Esophagus muscularis mucosa (tissue), 4 donors: ENCODE results near the gene ABCC6. TPM values are rescaled to one million over a fixed set of nuclear protein-coding genes. Genes with fewer than 3 reads are reported as not detected.

Experiments used
- DNase-seq: peaks from one replicate; pipeline ENCODE4 v3.0.0-alpha.2; 2017; ENCODE audit errors: extremely low spot score
- H3K27ac ChIP-seq, 4 donors: fragments of 200-600 bp; sonication (generic); replicated peaks in 1 of 4; 1 replicate in 3 of 4; 2 replicates in 1 of 4; pipeline ENCODE4 v1.5.1; 2016 to 2019; ENCODE audit warnings: mild to moderate bottlenecking in 1 of 4
- H3K27me3 ChIP-seq, 4 donors: fragments of 200-600 bp; sonication (generic); one replicate each; pipeline versions ENCODE4 v1.5.1 to v1.6.0; 2016 to 2019
- H3K36me3 ChIP-seq, 4 donors: fragments of 200-600 bp; sonication (generic); one replicate each; pipeline ENCODE4 v1.5.1; 2016 to 2019
- H3K4me1 ChIP-seq, 4 donors: fragments of 200-600 bp; sonication (generic); one replicate each; pipeline ENCODE4 v1.5.1; 2016 to 2019
- H3K4me3 ChIP-seq, 4 donors: fragments of 200-600 bp; sonication (generic); 1 replicate in 2 of 4; 2 replicates in 2 of 4; pipeline ENCODE4 v1.5.1; 2016 to 2019; ENCODE audit warnings: mild to moderate bottlenecking in 4 of 4, moderate library complexity in 1 of 4
- H3K9me3 ChIP-seq, 4 donors: fragments of 200-600 bp; sonication (generic); 1 replicate in 3 of 4; 2 replicates in 1 of 4; pipeline ENCODE4 v1.5.1; 2016 to 2019
- EP300 ChIP-seq: sonication (generic); formaldehyde crosslinking; IDR thresholded peaks from one replicate; pipeline ENCODE4 v1.6.1; 2017; ENCODE audit warnings: antibody characterized with exemption
- POLR2A ChIP-seq: fragments of 450-650 bp; IDR thresholded peaks from one replicate; pipeline ENCODE4 v1.6.1; 2017; ENCODE audit warnings: antibody characterized with exemption, moderate library complexity, mild to moderate bottlenecking, low read depth
- POLR2AphosphoS5 ChIP-seq, 2 donors: sonication (generic); formaldehyde crosslinking; IDR thresholded peaks; one replicate each; pipeline ENCODE4 v1.6.1; 2017; ENCODE audit warnings: antibody characterized with exemption in 2 of 2
- WGBS: methylation state at CpG from one replicate; pipeline ENCODE4 v1.1.5; 2018; 5-methylcytosine and 5-hydroxymethylcytosine counted together
- intact Hi-C: fragments of 100-400 bp; cut with DNase I; formaldehyde crosslinking; loops from one replicate; pipeline ENCODE4 v1.15.1; 2023
- total RNA-seq, 4 donors: library from RNA; depleted of rRNA; stranded (reverse); fragments of >200 nt; gene quantifications; one replicate each; pipeline versions ENCODE4 v1.1.0 to v1.2.1, GENCODE V29; 2016
- TF ChIP-seq, protein P1 (sequence below), 3 experiments: fragments of 200-600 bp in 2 of 3; fragments of 450-650 bp in 1 of 3; sonication (generic) in 2 of 3; IDR thresholded peaks; one replicate each; pipeline ENCODE4 v1.5.1; 2017 to 2019; ENCODE audit warnings: antibody characterized with exemption in 3 of 3, mild to moderate bottlenecking in 2 of 3, moderate library complexity in 1 of 3

Gene ABCC6
- total RNA-seq, 4 donors from 2014 or later, result 0.17 to 0.83 (median 0.36) TPM

DNA sequence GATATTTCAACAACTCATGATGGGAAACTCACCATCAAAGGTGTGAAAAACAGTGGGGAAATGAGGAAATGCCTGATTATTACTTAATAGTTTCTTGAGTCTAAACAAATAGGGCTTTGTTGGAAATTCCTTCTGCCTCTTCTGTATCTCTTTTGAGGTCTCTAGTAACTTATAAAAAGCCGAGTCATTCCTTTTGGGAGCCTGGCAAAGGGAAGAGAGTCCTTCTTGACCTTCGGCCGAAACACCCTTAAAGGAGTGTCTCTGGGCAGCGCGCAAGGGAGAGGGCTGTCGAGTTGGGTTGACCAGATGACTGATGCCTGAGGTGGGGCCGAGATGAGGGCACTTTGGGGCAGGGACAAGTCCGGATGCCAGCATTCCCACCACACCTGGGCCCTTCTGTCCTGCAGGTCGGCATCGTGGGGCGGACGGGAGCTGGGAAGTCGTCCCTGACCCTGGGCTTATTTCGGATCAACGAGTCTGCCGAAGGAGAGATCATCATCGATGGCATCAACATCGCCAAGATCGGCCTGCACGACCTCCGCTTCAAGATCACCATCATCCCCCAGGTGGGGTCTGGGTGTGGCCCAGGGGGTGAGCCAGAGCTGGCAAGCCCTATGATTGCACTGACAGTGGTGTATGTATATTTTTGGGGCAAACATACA lies 89.2 kb downstream of the ABCC6 start:
- no peaks in the 10 kb centered on the region for H3K9me3 ChIP-seq
- H3K4me3 ChIP-seq, result no peak overlapping the region
- no peaks in the 10 kb centered on the region for H3K27me3 ChIP-seq
- WGBS, result 92% methylated on average over 21 of the region's 21 CpGs
- peaks cover 71 to 98% (median 94%) of the 10 kb centered on the region in 4 donors for H3K36me3 ChIP-seq
- intact Hi-C loops, result no loop called here
- no peak for DNase-seq
- peak overlapping the region; percentile 48 to 55 (median 53) for H3K27ac ChIP-seq
- peaks cover 0 to 17% (median 11%) of the 10 kb centered on the region in 4 donors for H3K4me1 ChIP-seq
- TF ChIP-seq, protein P1, sequence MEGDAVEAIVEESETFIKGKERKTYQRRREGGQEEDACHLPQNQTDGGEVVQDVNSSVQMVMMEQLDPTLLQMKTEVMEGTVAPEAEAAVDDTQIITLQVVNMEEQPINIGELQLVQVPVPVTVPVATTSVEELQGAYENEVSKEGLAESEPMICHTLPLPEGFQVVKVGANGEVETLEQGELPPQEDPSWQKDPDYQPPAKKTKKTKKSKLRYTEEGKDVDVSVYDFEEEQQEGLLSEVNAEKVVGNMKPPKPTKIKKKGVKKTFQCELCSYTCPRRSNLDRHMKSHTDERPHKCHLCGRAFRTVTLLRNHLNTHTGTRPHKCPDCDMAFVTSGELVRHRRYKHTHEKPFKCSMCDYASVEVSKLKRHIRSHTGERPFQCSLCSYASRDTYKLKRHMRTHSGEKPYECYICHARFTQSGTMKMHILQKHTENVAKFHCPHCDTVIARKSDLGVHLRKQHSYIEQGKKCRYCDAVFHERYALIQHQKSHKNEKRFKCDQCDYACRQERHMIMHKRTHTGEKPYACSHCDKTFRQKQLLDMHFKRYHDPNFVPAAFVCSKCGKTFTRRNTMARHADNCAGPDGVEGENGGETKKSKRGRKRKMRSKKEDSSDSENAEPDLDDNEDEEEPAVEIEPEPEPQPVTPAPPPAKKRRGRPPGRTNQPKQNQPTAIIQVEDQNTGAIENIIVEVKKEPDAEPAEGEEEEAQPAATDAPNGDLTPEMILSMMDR (IDR thresholded peaks at IDR 0.05), result no peak
- no peak for TF ChIP-seq POLR2A
- no peak for TF ChIP-seq POLR2AphosphoS5 (IDR thresholded peaks at IDR 0.05)
- TF ChIP-seq EP300, result no peak

DNA sequence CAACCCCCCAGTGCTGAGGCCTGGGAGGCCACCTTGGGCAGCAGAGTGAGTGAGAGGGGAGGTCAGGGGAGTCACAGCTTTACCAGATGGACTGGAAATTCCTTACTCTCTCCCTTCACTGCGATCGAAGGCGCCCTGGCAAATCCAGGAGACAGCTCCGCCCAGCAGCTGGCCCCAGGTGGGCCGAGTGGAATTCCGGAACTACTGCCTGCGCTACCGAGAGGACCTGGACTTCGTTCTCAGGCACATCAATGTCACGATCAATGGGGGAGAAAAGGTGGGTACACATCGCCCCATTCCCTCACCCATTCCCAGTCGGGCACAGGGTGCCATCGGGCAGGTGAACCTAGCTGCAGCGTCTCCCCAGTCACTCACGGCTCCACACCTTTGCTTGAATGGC lies 91.6 kb downstream of the ABCC6 start:
- Histone ChIP-seq H3K4me3 (no peak overlapping the region), H3K9me3 (no peaks in the 10 kb centered on the region), H3K36me3 (peaks cover 51 to 89% (median 79%) of the 10 kb centered on the region in 4 donors), H3K4me1 (peaks cover 0 to 34% (median 25%) of the 10 kb centered on the region in 4 donors), H3K27me3 (no peaks in the 10 kb centered on the region), H3K27ac (peak overlapping the region in 3 of 4 donors; percentile 20 to 48 (median 39))
- WGBS, result 90% methylated on average over 15 of the region's 15 CpGs
- intact Hi-C loops, result no loop called here
- no peak for TF ChIP-seq POLR2AphosphoS5 (IDR thresholded peaks at IDR 0.05)
- no peak for TF ChIP-seq EP300
- no peak for TF ChIP-seq POLR2A
- TF ChIP-seq, protein P1 (IDR thresholded peaks at IDR 0.05), result no peak
- DNase-seq, result no peak

DNA sequence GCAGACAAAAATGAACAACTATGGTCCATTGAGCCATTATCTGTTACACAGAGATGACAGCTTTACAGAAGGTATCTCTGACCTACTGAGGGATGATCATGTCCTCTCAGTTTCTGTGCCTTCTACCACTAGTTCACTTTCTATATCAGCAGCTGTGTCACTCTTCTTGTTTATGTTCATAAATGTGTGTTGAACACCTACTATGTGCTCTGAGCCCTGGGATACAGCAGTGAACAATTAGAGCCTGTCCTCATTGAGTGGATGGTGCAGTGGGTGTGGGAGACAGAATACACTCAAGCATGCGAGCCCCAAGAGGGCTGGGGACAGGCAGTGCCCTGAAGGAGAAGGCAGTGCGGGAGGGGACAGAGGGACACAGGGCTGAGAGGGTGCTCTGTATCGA lies 92.1 kb downstream of the ABCC6 start:
- Histone ChIP-seq H3K4me3 (no peak overlapping the region), H3K9me3 (no peaks in the 10 kb centered on the region), H3K4me1 (peaks cover 0 to 38% (median 29%) of the 10 kb centered on the region in 4 donors), H3K27me3 (no peaks in the 10 kb centered on the region), H3K36me3 (peaks cover 46 to 87% (median 76%) of the 10 kb centered on the region in 4 donors), H3K27ac (peak overlapping the region in 3 of 4 donors; percentile 20 to 48 (median 39))
- no peak for TF ChIP-seq POLR2AphosphoS5 (IDR thresholded peaks at IDR 0.05)
- TF ChIP-seq, protein P1 (IDR thresholded peaks at IDR 0.05), result no peak
- TF ChIP-seq EP300, result no peak
- no peak for TF ChIP-seq POLR2A
- intact Hi-C loops, result no loop called here
- WGBS, result 84% methylated on average over 3 of the region's 3 CpGs
- DNase-seq, result no peak

DNA sequence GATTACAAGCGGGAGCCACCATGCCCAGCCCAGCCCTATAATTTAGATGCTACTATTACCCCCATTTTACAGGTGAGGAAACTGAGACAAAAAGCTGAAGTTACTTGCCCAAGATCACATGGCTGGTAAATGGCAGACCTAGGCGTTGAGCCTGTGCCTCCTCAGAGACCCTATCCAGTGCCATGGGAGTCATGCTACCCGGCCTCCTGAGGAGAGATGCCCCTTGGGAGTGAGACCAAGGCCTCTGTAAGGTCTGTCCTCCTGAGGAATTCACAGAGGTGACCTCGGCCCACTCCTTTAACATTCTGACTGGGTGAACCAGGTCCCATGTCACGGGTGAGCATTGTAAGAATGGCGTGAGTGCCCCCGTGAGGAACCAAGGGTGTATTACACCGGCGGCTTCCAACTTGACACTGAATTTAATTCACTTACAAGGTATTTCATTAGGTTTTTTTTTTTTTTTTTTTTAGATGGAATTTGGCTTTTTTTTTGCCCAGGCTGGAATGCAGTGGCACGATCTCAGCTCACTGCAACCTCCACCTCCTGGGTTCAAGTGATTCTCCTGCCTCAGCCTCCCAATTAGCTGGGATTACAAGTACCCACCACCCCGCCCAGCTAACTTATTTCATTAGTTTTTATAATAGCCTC lies 95.7 kb downstream of the ABCC6 start:
- Histone ChIP-seq H3K36me3 (peaks cover 30 to 84% (median 68%) of the 10 kb centered on the region in 4 donors), H3K4me3 (no peak overlapping the region), H3K4me1 (peaks cover 0 to 43% (median 32%) of the 10 kb centered on the region in 4 donors), H3K27me3 (no peaks in the 10 kb centered on the region), H3K9me3 (peaks cover 0 to 8% (median 7%) of the 10 kb centered on the region in 4 donors), H3K27ac (peak overlapping the region; percentile 73 to 82 (median 80))
- TF ChIP-seq POLR2A, result no peak
- TF ChIP-seq, protein P1 (IDR thresholded peaks at IDR 0.05), result peak; percentile 92 to 97 (median 92)
- TF ChIP-seq POLR2AphosphoS5 (IDR thresholded peaks at IDR 0.05), result peak; percentile 61 to 63
- TF ChIP-seq EP300, result no peak
- intact Hi-C loops, result loop anchor here (5.0 to 10.0 kb wide), 3 partner anchors 175 to 363 kb away; no protein-coding TSS in a partner anchor
- WGBS, result 25% methylated on average over 11 of the region's 11 CpGs
- peak; percentile 94 for DNase-seq
